Choroid plexus epithelial cell (primary cell): ENCODE data around the gene CELF2.

Experiments
- DNase-seq: peaks from one replicate; pipeline ENCODE4 v3.0.0-alpha.2; 2010; ENCODE audit warnings: low read depth
- H3K4me3 ChIP-seq: 2 replicates; pipeline ENCODE4 v1.5.1; 2011; ENCODE audit warnings: low read depth, mild to moderate bottlenecking, control low read depth, low read length, moderate library complexity
- CTCF ChIP-seq: conservative IDR thresholded peaks from 2 replicates; pipeline ENCODE4 v1.5.1; 2011; ENCODE audit warnings: low read depth, mild to moderate bottlenecking, control low read depth, inconsistent platforms, low read length, moderate library complexity

The CELF2 gene

GRCh38 chr10:11110539-11110938 lies 92.9 kb downstream of the CELF2 start:
- TF ChIP-seq CTCF = no peak
- no peak overlapping the region for H3K4me3 ChIP-seq
- DNase-seq = no peak

- TF ChIP-seq CTCF = no peak
- H3K4me3 ChIP-seq = no peak overlapping the region
- DNase-seq = no peak
Measured at GRCh38 chr10:11111490-11111889, 93.8 kb downstream of the CELF2 start.

GRCh38 chr10:11112718-11113117 lies 95.0 kb downstream of the CELF2 start:
- no peak for DNase-seq
- no peak for TF ChIP-seq CTCF
- no peak overlapping the region for H3K4me3 ChIP-seq

- TF ChIP-seq CTCF = no peak
- DNase-seq = no peak
- no peak overlapping the region for H3K4me3 ChIP-seq
Measured at GRCh38 chr10:11113156-11113555, 95.5 kb downstream of the CELF2 start.

GRCh38 chr10:11114269-11114668 lies 96.6 kb downstream of the CELF2 start:
- no peak for DNase-seq

GRCh38 chr10:11115337-11115736 lies 97.7 kb downstream of the CELF2 start:
- TF ChIP-seq CTCF = no peak
- H3K4me3 ChIP-seq = no peak overlapping the region
- no peak for DNase-seq

More at GRCh38 chr10:11114269-11114668, 96.6 kb downstream of the CELF2 start:
- no peak for TF ChIP-seq CTCF
- H3K4me3 ChIP-seq = no peak overlapping the region

- H3K4me3 ChIP-seq = no peak overlapping the region
- no peak for TF ChIP-seq CTCF
- DNase-seq = no peak
Measured at GRCh38 chr10:11116361-11116760, 98.7 kb downstream of the CELF2 start.
